HG03354 (cell line): ENCODE data around the gene ADSS1.

Experiments
- ATAC-seq: cut with Tn5 transposase; IDR thresholded peaks from one replicate; pipeline ENCODE4 v1.9.1; 2021; ENCODE audit warnings: mild to moderate bottlenecking; ENCODE audit not compliant: unreplicated experiment, poor library complexity, severe bottlenecking

ADSS1 gene

DNA sequence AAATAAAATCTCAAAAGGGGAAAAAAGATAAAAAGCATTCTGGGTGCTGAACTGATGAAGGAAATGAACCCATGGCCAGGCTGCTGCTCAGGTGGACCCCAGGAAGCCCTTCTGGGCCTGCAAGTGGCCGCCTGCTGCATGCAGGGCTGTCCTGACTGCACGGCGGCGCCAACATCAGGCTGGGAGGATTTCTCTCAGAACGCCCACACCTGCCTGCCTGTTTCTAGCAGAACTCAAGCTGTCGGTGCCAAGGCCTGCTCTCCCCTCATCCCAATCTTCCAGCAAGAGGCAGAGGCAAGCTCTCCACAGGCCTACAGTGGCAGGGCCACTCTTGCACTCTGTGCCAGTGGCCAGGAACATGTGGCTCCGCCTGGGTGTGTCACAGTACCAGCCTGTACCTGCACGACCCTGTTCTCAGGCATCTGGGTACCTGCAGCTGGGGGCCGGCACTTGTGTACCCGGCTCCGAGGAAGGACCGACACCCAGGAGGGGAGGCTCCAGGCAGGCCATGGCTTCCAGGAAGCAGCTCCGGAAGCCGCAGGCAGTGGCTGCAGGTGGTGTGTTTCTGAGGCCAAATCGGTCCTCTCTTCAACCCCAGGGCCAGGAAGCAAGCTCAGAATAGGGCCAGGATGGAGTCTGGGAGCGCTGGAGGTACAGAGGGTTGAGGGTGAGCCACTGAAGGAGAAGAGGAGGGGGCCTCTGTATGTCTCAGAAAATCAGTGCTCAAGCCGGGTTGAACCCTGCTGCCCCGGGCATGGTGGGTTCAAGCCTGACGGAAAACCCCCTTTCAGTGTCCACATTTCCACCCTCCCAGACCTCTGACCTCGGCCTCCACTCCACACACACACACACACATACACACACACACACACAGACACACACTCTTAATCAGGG, 37.2 kb upstream of the ADSS1 start:
- ATAC-seq, result no peak

DNA sequence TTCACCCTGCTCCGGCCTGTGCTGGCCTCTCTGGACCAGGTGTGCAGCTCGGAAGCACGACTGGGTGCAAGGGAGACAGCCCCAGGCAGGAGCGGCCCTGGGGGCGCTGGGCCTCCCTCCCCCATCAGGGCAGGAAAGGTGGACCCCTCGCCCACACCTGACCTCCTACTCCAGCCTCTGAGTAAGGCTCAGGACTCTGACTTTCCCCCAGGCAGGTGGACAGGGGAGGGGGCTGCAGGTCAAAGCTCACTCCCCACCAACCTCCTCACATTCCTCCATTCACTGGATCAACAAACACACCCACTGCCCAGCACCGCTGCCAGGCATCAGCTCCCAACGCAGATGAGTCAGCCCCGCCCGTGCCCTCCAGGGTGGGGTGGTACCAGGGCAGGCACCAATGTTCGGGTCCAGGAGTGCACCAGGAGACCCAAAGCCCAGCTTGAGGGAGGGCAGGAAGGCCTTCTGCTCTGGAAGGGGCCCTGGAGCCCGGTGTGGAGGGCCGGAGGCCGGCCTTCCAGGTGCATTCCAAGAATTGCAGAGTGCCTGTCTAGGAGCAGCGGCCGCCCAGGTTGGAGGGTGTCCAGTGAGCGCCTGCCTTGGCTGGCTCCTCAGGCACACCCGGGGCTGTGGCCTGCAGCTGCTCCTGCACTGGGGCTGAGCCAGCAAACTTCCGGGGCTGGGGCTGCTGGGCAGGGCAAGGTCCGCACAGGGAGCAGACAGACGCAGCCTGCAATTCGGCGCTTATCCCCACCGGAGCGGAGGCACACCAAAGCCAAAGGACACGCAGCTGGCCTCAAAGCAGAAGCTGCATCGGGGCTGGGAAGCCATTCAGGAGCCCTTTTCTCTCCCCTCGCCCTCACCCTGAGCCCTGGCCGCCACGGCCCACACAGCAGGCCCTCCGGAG, 36.2 kb upstream of the ADSS1 start:
- no peak for ATAC-seq

DNA sequence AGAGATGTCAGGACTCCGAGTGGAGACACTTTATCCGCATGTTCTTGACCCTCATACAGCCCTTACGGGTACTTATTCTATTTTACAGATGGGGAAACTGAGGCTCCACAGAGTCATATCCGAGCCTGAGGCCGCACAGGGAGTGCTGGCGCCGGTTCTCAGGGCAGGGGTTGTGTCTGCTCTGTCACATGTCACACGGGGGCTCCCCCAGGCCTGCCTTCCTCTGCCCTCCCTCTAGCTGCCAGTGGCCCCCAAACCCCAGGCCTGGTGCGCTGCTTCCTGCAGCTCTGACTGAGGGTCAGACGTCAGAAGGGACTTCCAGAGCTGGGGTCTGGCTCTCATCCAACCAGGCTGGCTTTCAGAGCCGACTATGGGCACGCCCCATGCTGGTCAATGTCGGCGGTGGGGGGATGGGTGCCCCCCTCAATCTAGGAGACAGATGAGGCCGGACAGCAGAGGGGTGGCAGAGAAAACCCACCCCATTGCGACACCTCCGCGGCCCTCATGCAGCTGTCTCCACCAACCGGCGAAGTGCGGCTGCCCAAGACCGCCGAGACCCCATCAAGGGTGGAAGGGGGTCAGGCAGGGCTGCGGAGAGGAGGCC, 35.4 kb upstream of the ADSS1 start:
- ATAC-seq, result no peak

DNA sequence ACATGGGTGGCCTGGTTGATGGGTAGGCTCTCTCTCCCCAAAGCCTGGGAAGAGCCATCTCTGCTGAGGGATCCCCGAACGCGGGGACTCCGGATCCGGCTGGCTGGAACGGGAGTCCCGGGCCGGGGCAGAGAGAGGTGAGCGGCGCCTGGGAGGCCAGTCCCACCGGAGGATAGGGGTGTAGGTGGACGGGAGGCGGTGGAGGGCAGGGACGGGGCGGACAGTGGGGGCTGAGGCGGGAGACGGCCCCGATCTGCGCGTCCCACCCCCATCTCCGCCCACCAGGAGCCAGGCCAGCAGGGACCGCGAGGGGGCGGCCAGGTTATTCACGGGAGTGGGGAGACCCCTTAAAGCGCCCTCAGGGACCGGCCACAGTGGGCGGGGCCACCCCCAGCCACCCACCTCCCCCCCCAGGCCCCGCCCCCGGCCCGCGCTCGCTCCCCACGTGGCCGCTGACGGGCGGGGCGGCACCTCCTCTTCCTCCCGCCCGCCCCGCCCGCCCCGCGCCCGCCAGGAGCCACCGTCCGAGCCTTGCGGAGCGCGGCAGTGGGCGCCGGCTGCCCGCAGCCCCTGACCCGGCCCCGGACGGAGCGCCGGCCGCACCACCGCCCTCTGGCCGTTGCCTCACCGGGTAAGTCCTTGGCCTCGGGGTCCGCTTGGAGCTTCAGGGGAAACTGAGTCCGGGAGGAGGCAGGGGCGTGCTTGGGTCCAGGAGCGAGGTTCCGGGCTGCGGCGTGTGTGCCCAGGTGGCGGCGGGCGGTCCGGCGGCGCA, 34.7 kb upstream of the ADSS1 start, which contains the start of gene INF2:
TSS of gene INF2 (plus strand) at position 510 of the 772 bp plus-strand sequence. CDS start 11,748 bp downstream, outside the sequence.
- no peak for ATAC-seq

DNA sequence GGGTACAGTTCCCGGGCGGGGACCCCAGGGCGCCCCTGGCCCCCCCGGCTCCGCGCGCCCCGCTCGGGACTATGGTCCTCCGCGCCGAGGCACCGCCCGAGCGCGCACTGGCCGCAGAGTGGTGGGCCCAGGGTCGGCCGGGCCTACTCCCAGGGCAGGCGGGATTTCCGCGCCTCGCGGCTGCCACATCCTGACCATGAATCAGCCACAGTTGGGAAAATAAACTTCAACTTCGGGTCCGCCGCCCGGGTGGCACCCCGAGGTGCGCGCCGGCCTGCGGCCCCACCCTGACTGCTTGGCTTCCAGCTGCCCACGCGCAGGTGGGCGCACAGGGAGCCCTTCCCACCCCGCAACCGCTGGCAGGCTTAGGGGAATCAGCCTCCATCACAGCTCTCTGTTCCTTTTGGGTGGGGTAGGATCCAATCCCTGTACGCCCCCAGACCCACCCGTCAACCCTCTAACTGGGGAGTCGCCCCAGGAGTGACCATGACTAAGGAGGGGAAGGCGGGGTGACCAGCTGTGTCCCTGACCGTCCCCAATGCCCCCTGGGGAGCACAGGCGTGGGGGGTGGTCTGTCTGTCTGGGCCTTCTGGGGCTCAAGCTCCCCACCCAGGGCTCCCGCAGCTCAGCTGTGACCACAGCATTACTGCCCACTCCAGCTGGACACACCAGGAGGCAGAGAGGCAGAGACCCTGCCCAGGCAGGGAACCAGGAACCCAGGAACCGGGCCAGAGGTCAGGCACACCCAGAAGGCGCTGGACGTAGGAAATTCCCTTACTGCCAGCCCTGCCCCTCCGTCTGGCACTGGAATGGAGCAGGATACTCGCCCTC, 33.9 kb upstream of the ADSS1 start:
- no peak for ATAC-seq

DNA sequence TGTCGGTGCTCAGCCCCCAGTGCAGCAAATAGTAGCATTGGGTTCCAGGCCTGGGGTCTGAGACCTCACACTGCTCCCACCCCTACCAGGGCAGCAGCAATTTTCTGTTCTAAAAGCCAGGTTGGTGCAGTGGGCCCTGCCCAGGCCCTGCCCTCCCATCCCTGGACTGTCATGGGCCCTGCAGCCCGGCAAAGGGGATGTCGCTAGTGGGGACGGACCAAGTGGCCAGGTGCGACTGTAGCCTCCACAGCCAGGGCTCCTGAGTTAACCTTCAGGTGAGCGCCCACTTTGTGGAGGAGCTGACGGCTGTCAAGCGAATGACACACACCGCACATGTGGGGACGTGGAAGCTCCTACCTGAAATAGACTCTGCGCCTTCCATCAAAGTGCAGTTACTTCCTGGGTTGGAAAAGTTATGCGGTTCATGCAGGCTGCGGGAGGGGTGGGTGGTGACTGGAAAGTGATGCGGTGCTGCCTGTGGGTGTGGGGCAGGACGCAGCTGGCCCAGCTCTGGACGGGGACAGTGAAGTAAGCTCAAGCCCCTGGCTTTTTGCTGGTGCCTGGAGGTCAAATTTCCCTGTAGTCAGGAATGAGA, 33.1 kb upstream of the ADSS1 start:
- ATAC-seq, result no peak

DNA sequence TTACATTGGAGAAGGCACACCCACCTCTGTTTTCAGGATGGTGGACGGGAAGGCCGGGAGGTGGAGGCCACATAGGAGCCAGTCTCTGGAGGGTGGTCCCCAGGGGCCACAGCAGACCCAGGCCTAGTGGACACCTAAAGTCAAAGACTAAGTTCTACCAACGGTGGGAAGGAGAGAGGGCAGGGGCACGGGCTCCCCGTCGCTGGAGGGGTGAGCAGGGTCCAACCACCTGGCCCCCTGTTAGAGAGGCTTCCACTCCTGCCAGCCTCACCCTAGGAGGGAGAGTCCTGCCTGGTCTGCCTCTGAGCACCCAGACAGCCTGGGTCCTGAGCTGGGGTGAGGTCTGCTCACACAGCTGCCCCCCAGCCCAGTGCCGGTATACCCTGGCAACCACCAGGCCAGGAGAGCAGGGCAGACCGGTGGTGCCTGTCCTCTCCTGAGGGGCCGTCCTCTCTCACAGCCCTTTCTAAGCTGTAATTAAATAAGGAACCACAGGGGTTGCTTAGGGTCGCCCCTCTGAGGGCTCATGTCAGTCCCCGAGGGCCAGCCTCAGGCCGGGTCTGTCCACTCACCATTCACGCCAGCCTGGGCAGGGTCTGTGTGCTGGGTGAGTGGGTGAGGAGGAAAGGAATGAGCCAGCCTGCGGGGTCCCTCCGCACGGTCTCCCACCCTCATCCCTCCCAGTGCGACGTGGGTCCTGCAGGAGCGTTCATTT, 32.3 kb upstream of the ADSS1 start:
- ATAC-seq, result no peak

DNA sequence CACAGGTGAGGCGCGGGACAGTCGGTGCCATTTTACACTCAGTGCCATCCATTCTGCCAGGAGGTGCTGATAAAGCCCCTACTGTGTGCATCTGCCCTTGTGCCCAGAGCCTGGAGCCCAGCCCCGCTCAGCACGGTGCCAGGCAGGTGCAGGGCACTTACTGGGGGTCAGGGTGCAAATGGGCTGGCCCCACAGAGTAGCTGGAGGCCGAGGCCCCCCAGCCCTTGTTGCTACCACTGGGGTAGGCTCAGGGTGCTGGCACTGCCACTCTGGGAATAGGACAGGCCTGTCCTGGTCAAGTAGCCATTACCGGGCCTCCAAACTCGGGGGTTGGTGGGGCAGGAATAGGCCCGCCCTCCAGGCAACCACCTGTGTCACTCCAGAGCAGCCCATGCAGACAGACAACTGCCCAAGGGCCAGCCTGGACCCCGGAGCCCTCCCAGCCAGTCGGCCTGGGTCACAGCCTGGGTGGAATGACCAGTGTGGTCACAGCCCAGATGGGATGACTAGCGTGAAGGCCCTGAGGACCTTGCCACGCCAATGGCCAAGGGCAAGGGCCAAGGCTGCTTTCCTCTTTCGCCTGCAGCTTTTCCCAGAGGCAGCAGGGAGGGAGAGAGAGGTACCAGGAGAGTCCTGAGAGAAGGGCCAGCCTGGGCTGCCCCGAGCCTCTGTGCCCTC, 31.6 kb upstream of the ADSS1 start:
- no peak for ATAC-seq

DNA sequence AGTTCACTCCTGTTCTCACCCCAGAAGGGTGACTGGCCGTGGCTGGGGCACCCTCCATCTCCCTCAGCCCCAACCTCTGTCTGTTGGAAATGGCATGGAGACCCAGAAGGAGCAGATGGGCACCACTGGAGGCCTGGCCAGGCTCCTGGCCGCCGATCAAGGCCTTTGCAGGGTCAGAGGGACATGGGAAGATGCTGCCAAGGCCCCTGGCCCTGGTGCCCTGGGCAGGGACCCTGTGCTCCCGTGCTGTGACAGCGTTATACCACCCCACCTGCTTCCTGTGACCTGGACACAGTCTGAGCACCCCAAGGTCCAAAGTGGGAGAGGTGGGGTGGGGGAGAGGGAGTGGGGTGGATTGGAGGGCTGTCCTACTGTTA, 31.1 kb upstream of the ADSS1 start:
- no peak for ATAC-seq

DNA sequence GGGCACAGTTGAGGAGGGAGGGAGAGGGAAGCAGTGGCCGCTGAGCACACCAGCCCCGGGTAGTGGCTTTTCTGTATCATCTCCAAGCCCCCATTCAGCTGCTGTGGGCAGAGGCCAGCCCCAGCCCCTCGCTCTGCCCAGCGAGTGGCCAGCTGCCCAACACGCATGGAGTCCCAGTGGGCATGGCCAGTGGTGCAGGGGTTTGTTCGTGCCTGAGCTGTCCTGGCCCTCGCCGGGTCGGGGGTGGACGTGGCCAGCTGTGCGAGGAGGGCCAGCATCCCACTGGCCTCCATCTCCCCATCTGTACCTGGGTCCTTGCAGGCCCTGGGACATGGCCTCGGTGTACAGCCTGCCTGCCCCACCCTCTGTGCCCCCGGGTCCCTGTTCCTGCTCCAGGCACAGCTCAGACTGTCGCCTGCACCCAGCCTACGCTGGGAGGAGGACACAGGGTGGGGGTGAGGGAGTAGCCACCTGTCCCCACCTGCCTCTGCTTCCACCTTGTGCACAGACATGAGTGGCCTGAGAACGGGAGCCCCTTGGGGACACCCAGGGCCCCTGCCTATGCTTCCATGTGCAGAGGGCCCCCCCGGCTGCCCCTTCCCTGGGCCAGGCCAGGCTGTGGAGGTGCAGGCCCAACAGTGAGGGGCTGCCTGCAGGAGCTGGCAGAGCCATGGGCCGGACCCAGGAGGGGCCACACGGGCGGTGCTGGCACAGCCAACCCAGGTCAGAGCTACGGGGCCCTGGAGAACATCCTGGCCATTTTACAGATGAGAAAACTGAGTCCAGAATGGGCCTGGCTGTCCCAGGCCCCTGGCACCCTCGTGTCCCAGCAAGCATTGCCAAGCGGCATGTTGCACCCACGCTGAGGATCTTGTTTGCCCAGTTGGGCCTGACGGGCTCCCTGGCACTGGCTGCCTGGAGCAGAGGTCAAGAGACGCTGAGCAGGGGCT, 30.3 kb upstream of the ADSS1 start:
- no peak for ATAC-seq

DNA sequence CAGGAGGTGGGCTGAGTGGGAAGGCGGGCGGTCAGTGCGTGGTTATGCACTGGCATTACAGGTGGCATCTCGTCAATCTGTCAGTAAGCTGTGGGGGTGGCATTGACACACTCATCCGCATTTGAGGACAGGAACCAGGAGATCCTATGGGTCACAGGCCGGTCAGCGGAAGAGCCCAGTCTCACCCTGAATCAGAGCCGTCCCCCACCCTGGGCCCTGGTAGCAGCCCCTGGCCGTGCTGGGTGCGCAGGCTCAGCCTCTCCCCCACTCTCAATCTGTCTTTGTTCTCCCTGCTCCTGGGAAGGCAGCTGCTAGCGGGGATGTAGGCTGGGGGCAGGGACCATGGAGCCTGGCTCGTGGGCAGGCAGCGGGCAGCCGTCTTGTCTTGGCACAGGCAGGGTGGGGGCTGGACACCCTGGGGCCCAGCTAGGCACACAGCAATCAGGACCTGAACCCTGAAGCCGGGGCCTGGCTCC, 29.5 kb upstream of the ADSS1 start:
- ATAC-seq, result no peak

DNA sequence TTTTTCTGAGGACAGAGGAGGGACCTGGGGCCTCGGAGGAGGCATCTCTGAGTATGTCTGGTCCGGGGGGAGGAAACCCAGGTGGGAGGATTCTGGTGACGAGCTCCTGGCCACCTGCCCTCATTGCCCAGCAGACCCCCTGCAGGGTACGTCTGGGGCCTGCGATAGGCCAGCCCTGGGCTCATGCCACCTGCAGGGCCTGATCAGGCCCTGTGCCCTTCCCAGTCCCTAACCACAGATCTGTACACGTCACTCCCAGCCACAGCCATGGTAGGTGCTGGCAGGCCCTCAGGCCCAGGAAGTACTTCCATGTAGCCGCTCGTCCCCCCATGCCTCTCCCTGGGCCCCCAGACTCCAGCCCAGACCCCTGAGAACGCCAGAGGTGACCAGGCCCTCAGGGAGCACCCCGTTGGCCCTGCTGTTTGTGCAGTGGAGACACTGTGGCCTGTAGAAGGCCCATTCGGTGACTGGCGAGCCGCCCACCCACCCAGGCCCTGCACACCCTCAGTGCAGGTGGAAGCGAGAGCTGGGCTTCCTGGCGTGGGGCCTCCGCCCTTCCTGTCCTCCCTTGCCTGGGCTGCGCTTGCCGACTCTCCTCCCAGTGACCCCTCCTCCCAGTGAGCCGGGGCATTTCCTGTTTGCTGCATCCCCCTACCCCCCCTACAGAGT, 28.9 kb upstream of the ADSS1 start:
- ATAC-seq, result no peak

DNA sequence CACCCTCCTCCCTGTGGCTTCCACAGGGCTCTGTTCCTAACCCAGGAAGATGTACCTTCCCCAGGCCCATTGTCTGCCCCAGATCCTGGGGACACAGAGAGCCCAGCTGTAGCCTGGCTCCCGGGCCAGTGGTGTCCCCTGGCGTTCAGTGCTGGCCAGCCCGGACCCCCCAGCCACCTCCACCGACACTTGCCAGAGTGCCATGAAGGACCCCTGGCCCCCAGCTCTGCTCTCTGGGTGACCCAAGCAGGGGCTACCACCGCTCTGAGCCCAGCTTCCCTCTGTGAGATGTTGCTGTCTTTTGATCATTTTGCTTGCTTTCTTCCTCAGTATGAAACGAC, 28.4 kb upstream of the ADSS1 start:
- no peak for ATAC-seq

DNA sequence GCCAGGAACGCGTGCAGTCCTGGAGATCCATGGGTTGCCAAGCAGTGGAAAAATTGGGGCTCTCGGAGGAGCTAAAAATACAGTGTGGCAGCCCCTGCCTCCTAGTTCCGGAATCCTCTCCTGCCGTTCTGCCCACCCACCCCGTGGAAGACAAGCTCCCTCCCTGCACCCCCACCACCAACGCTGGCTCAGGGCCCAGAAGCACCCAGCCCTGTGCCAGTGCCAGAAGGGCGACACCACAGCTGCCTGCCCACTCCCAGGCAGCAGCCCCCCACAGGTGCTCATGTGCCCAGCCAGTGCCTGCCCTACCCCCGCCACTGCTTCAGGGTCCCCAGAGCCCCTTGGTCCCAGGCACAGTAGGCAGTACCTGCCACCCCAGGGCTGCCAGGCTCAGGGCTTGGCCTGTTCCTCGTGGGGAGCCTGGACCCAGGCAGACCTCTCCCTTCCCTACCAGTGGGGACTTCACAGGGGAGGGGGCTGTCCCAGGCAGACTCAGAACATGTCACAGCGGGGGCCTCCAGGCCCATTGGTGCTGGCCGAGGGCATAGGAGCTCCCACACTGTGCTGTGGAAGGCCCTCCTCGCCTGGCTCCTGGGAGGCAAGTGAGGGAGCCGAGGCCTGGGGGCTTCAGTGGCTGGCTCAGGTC, 27.2 kb upstream of the ADSS1 start:
- ATAC-seq, result no peak

DNA sequence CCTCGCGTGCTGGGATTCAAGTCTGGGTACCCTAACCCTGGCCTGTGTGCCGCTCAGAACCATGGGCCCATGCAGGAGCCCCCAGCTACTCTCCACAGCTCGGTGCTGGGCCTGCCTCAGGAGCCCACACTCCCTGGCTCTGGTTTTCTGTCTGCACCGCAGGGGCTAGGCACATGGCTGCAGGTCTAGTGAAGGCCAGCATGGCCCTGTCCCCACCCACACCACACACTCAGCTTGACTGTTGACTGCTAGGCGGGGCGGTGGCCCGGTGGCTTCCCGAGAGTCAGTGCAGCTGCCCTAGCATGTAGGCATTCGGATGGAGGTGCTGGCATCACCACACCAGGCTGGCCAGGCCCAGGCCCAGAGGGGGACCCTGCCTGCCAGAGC, 26.7 kb upstream of the ADSS1 start:
- ATAC-seq, result no peak
